HCT116 (cell line): ENCODE data around the gene NPS. TPM values are rescaled to one million over a fixed set of nuclear protein-coding genes. Genes with fewer than 3 reads are reported as not detected.

Experiments
- ATAC-seq: fragments of 200-7000 bp; cut with Tn5 transposase; 2 replicates; pipeline ENCODE4 v1.9.1; 2020; ENCODE audit warnings: mild to moderate bottlenecking, moderate library complexity
- BruUV-seq: library from RNA; stranded (reverse); fragments of 400-500 nt; replicated peaks from 2 replicates; lab custom pipeline; 2021; lab: Mats Ljungman, UMichigan
- CTCF ChIA-PET: fragments of 300-600 bp; sonication (Branson Sonifier 250); formaldehyde crosslinking; loops from one replicate; lab custom pipeline; 2021; ENCODE audit warnings: antibody characterized with exemption; lab: Charles Lee
- POLR2A ChIA-PET: fragments of 300-600, 350-600 bp; sonication (Branson Sonifier 250); formaldehyde crosslinking; loops from one replicate; lab custom pipeline; 2021; ENCODE audit warnings: antibody characterized with exemption; lab: Charles Lee
- RAD21 ChIA-PET, 2 experiments: fragments of 300-600 bp; sonication (Branson Sonifier 250); formaldehyde crosslinking; loops; one replicate each; lab custom pipeline; 2023; ENCODE audit warnings: low total read pairs in 2 of 2; ENCODE audit not compliant: uncharacterized antibody in 2 of 2, unreplicated experiment in 2 of 2, low non-redundant PET in 1 of 2; lab: Charles Lee
- DNase-seq: peaks from one replicate; pipeline ENCODE4 v3.0.0-alpha.2; 2010; ENCODE audit warnings: low read depth, low spot score
- H2AFZ ChIP-seq: fragments of 200-600 bp; shearing (Covaris generic), sonication (generic); 2 replicates; pipeline ENCODE4 v1.6.1; 2017; ENCODE audit warnings: low read depth, mixed run types, mixed read lengths, antibody characterized with exemption, low read length; ENCODE audit not compliant: poor library complexity, severe bottlenecking
- H3K27ac ChIP-seq: 2 replicates; pipeline ENCODE4 v1.5.1; 2012; ENCODE audit warnings: low read depth, low read length
- H3K27me3 ChIP-seq: fragments of 200-600 bp; sonication (generic); 2 replicates; pipeline ENCODE4 v1.6.1; 2016; ENCODE audit warnings: mixed run types, low read length, mixed read lengths; ENCODE audit not compliant: insufficient read depth
- H3K36me3 ChIP-seq, 2 experiments: fragments of 200-500 bp in 1 of 2; fragments of 200-600 bp in 1 of 2; sonication (Bioruptor generic) in 1 of 2; sonication (generic) in 1 of 2; 2 replicates each; pipeline versions ENCODE4 v1.5.1 to v1.6.1; 2014 to 2016; ENCODE audit warnings: low read length in 2 of 2, inconsistent platforms in 1 of 2, mixed read lengths in 1 of 2, mixed run types in 1 of 2; ENCODE audit not compliant: insufficient read depth in 2 of 2, control insufficient read depth in 1 of 2
- H3K4me1 ChIP-seq, 2 experiments: fragments of 200-600 bp in 1 of 2; sonication (generic) in 1 of 2; 2 replicates each; pipeline versions ENCODE4 v1.5.1 to v1.6.1; 2012 to 2017; ENCODE audit warnings: low read length in 2 of 2, inconsistent platforms in 1 of 2, mild to moderate bottlenecking in 1 of 2, mixed read lengths in 1 of 2, mixed run types in 1 of 2, moderate library complexity in 1 of 2; ENCODE audit not compliant: insufficient read depth in 2 of 2, control insufficient read depth in 1 of 2
- H3K4me2 ChIP-seq: fragments of 200-600 bp; sonication (generic); 2 replicates; pipeline ENCODE4 v1.6.1; 2017; ENCODE audit warnings: mixed run types, low read length, mixed read lengths
- H3K4me3 ChIP-seq, 2 experiments: fragments of 200-600 bp in 1 of 2; sonication (generic) in 1 of 2; replicated peaks in 1 of 2; 2 replicates each; pipeline ENCODE4 v1.5.1; 2011 to 2016; ENCODE audit warnings: low read length in 2 of 2, control low read depth in 1 of 2, low read depth in 1 of 2, mild to moderate bottlenecking in 1 of 2, mixed read lengths in 1 of 2, mixed run types in 1 of 2
- H3K79me2 ChIP-seq: fragments of 200-600 bp; sonication (generic); 2 replicates; pipeline ENCODE4 v1.6.1; 2017; ENCODE audit warnings: mild to moderate bottlenecking, mixed run types, low read length, moderate library complexity, mixed read lengths; ENCODE audit not compliant: insufficient read depth
- H3K9ac ChIP-seq: fragments of 200-600 bp; sonication (generic); 2 replicates; pipeline ENCODE4 v1.6.1; 2016; ENCODE audit warnings: low read length, mixed read lengths
- H3K9me2 ChIP-seq: fragments of 200-600 bp; sonication (generic), shearing (Covaris generic); 2 replicates; pipeline ENCODE4 v1.6.1; 2017; ENCODE audit warnings: mixed run types, mild to moderate bottlenecking, moderate library complexity; ENCODE audit not compliant: insufficient read depth
- H3K9me3 ChIP-seq, 2 experiments: fragments of 200-500 bp in 1 of 2; fragments of 200-600 bp in 1 of 2; sonication (Bioruptor generic) in 1 of 2; sonication (generic) in 1 of 2; 2 replicates each; pipeline ENCODE4 v1.6.1; 2014 to 2017; ENCODE audit warnings: low read length in 2 of 2, mixed read lengths in 2 of 2, inconsistent platforms in 1 of 2, low read depth in 1 of 2, mild to moderate bottlenecking in 1 of 2, mixed run types in 1 of 2, moderate library complexity in 1 of 2; ENCODE audit not compliant: control insufficient read depth in 1 of 2, insufficient read depth in 1 of 2
- H4K20me1 ChIP-seq: fragments of 200-600 bp; sonication (generic), shearing (Covaris generic); 2 replicates; pipeline ENCODE4 v1.6.1; 2017; ENCODE audit warnings: mixed run types, mild to moderate bottlenecking, moderate library complexity; ENCODE audit not compliant: insufficient read depth
- CBX3 ChIP-seq: IDR thresholded peaks from 2 replicates; pipeline ENCODE4 v1.6.1; 2012; ENCODE audit warnings: low read depth
- CEBPB ChIP-seq: IDR thresholded peaks from 2 replicates; pipeline ENCODE4 v1.6.1; 2012; ENCODE audit warnings: low read depth
- EGR1 ChIP-seq: IDR thresholded peaks from 2 replicates; pipeline ENCODE4 v1.6.1; 2012; ENCODE audit warnings: low read depth
- ELF1 ChIP-seq: IDR thresholded peaks from 2 replicates; pipeline ENCODE4 v1.6.1; 2012; ENCODE audit warnings: low read depth, borderline replicate concordance
- EZH2 ChIP-seq: fragments of 200-600 bp; sonication (generic); IDR thresholded peaks from 2 replicates; pipeline ENCODE4 v1.6.1; 2017; ENCODE audit warnings: antibody characterized with exemption, mixed run types
- EZH2phosphoT487 ChIP-seq: fragments of 200-600 bp; IDR thresholded peaks from 2 replicates; pipeline ENCODE4 v1.6.1; 2018; ENCODE audit warnings: antibody characterized with exemption, borderline replicate concordance
- JUND ChIP-seq: IDR thresholded peaks from 2 replicates; pipeline ENCODE4 v1.6.1; 2012
- POLR2A ChIP-seq: IDR thresholded peaks from 2 replicates; pipeline ENCODE4 v1.7.0; 2011; ENCODE audit warnings: borderline replicate concordance; ENCODE audit not compliant: insufficient read depth, insufficient read length; ENCODE audit errors: extremely low read depth
- SIN3A ChIP-seq: IDR thresholded peaks from 2 replicates; pipeline ENCODE4 v1.6.1; 2012; ENCODE audit warnings: low read depth
- SP1 ChIP-seq: IDR thresholded peaks from 2 replicates; pipeline ENCODE4 v1.6.1; 2012; ENCODE audit warnings: low read depth
- SRF ChIP-seq: IDR thresholded peaks from 2 replicates; pipeline ENCODE4 v1.6.1; 2012; ENCODE audit warnings: low read depth
- TCF7L2 ChIP-seq: IDR thresholded peaks from 2 replicates; pipeline ENCODE4 v1.7.0; 2011; ENCODE audit warnings: borderline replicate concordance, inconsistent platforms; ENCODE audit not compliant: insufficient read depth, insufficient read length; ENCODE audit errors: extremely low read depth
- YY1 ChIP-seq: IDR thresholded peaks from 2 replicates; pipeline ENCODE4 v1.6.1; 2011; ENCODE audit warnings: low read length, low read depth, moderate library complexity, mild to moderate bottlenecking; ENCODE audit not compliant: insufficient replicate concordance; ENCODE audit errors: extremely low read depth
- ZFX ChIP-seq: fragments of 450-650 bp; IDR thresholded peaks from 2 replicates; pipeline ENCODE4 v1.6.1; 2017
- ZNF274 ChIP-seq: fragments of 200-500 bp; sonication (Bioruptor generic); IDR thresholded peaks from 2 replicates; pipeline ENCODE4 v1.6.1; 2014; ENCODE audit warnings: mild to moderate bottlenecking, low read depth, low read length, inconsistent platforms
- intact Hi-C: fragments of 100-400 bp; cut with micrococcal nuclease; formaldehyde crosslinking; loops from 2 replicates; pipeline ENCODE4 v1.10.0; 2022
- total RNA-seq: library from RNA; stranded (reverse); gene quantifications from one replicate; pipeline ENCODE4 v1.2.1, GENCODE V29; 2021; ENCODE audit not compliant: unreplicated experiment
- TF ChIP-seq, protein P1 (sequence below): IDR thresholded peaks from 2 replicates; pipeline ENCODE4 v1.6.1; 2012; ENCODE audit warnings: low read depth
- TF ChIP-seq, protein P2 (sequence below): IDR thresholded peaks from 2 replicates; pipeline ENCODE4 v1.6.1; 2012
- TF ChIP-seq, protein P3 (sequence below): IDR thresholded peaks from 2 replicates; pipeline ENCODE4 v1.6.1; 2012
- TF ChIP-seq, protein P4 (sequence below): IDR thresholded peaks from 2 replicates; pipeline ENCODE4 v1.6.1; 2011; ENCODE audit warnings: mild to moderate bottlenecking, low read length, moderate library complexity; ENCODE audit not compliant: insufficient replicate concordance; ENCODE audit errors: extremely low read depth
- TF ChIP-seq, protein P5 (sequence below), 3 experiments: fragments of 200-600 bp in 1 of 3; sonication (generic) in 1 of 3; IDR thresholded peaks in 2 of 3; conservative IDR thresholded peaks in 1 of 3; 2 replicates each; pipeline ENCODE4 v1.5.1; 2012 to 2017; ENCODE audit warnings: low read depth in 2 of 3, low read length in 2 of 3, antibody characterized with exemption in 1 of 3, borderline replicate concordance in 1 of 3, control low read depth in 1 of 3, mild to moderate bottlenecking in 1 of 3, mixed read lengths in 1 of 3, mixed run types in 1 of 3, moderate library complexity in 1 of 3; ENCODE audit not compliant: insufficient read depth in 1 of 3

Gene NPS
- total RNA-seq, 1 experiment from 2014 or later, result not detected

DNA sequence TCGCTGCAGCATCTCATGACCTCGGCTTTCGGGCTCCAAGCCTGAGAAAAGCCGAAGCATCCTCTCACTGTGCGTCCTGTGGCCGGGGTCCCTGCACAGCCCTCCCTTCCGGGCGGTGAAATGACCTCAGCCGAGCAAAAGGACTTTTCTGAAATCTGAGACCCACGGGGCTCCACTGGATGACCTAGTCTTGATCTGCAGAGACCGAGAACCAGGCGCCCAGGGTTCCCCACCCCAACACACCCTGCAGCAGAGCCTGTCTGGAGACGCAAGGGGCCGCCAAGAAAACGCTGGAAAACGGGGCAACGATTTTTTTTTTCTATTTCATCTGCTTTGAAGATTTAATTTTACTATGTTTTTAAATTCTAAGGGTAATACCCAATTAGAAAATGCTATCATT, 31.7 kb downstream of the NPS start:
- DNase-seq (no peak), ATAC-seq (no peak)
- Histone ChIP-seq H3K4me2 (no peak overlapping the region), H3K27ac (no peak overlapping the region), H3K4me3 (no peak overlapping the region), H3K36me3 (no peaks in the 10 kb centered on the region), H3K9me2 (no peaks in the 10 kb centered on the region), H3K9me3 (no peaks in the 10 kb centered on the region), H3K27me3 (peaks cover 56% of the 10 kb centered on the region), H3K79me2 (no peaks in the 10 kb centered on the region), H2AFZ (no peak overlapping the region), H3K9ac (no peak overlapping the region), H3K4me1 (no peaks in the 10 kb centered on the region), H4K20me1 (no peaks in the 10 kb centered on the region)
- BruUV-seq, result no TSS peak
- RAD21 ChIA-PET, result no interaction called here
- CTCF ChIA-PET, result interaction anchor here (1.4 kb wide), 1 partner anchor 274 kb away, joined by 3 read pairs; no protein-coding TSS in a partner anchor
- POLR2A ChIA-PET, result no interaction called here
- intact Hi-C loops, result no loop called here
- TF ChIP-seq, protein P1, sequence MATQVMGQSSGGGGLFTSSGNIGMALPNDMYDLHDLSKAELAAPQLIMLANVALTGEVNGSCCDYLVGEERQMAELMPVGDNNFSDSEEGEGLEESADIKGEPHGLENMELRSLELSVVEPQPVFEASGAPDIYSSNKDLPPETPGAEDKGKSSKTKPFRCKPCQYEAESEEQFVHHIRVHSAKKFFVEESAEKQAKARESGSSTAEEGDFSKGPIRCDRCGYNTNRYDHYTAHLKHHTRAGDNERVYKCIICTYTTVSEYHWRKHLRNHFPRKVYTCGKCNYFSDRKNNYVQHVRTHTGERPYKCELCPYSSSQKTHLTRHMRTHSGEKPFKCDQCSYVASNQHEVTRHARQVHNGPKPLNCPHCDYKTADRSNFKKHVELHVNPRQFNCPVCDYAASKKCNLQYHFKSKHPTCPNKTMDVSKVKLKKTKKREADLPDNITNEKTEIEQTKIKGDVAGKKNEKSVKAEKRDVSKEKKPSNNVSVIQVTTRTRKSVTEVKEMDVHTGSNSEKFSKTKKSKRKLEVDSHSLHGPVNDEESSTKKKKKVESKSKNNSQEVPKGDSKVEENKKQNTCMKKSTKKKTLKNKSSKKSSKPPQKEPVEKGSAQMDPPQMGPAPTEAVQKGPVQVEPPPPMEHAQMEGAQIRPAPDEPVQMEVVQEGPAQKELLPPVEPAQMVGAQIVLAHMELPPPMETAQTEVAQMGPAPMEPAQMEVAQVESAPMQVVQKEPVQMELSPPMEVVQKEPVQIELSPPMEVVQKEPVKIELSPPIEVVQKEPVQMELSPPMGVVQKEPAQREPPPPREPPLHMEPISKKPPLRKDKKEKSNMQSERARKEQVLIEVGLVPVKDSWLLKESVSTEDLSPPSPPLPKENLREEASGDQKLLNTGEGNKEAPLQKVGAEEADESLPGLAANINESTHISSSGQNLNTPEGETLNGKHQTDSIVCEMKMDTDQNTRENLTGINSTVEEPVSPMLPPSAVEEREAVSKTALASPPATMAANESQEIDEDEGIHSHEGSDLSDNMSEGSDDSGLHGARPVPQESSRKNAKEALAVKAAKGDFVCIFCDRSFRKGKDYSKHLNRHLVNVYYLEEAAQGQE, result no peak
- no peak for TF ChIP-seq ZNF274
- TF ChIP-seq CEBPB, result no peak
- TF ChIP-seq EZH2, result no peak
- no peak for TF ChIP-seq EGR1
- TF ChIP-seq, protein P2, sequence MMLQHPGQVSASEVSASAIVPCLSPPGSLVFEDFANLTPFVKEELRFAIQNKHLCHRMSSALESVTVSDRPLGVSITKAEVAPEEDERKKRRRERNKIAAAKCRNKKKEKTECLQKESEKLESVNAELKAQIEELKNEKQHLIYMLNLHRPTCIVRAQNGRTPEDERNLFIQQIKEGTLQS, result no peak
- TF ChIP-seq JUND, result no peak
- TF ChIP-seq YY1, result no peak
- no peak for TF ChIP-seq SP1
- no peak for TF ChIP-seq POLR2A
- no peak for TF ChIP-seq ZFX
- TF ChIP-seq, protein P3, sequence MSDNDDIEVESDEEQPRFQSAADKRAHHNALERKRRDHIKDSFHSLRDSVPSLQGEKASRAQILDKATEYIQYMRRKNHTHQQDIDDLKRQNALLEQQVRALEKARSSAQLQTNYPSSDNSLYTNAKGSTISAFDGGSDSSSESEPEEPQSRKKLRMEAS, result no peak
- TF ChIP-seq, protein P4, sequence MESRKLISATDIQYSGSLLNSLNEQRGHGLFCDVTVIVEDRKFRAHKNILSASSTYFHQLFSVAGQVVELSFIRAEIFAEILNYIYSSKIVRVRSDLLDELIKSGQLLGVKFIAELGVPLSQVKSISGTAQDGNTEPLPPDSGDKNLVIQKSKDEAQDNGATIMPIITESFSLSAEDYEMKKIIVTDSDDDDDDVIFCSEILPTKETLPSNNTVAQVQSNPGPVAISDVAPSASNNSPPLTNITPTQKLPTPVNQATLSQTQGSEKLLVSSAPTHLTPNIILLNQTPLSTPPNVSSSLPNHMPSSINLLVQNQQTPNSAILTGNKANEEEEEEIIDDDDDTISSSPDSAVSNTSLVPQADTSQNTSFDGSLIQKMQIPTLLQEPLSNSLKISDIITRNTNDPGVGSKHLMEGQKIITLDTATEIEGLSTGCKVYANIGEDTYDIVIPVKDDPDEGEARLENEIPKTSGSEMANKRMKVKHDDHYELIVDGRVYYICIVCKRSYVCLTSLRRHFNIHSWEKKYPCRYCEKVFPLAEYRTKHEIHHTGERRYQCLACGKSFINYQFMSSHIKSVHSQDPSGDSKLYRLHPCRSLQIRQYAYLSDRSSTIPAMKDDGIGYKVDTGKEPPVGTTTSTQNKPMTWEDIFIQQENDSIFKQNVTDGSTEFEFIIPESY, result no peak
- no peak for TF ChIP-seq SIN3A
- TF ChIP-seq SRF, result no peak
- TF ChIP-seq ELF1, result no peak
- TF ChIP-seq, protein P5, sequence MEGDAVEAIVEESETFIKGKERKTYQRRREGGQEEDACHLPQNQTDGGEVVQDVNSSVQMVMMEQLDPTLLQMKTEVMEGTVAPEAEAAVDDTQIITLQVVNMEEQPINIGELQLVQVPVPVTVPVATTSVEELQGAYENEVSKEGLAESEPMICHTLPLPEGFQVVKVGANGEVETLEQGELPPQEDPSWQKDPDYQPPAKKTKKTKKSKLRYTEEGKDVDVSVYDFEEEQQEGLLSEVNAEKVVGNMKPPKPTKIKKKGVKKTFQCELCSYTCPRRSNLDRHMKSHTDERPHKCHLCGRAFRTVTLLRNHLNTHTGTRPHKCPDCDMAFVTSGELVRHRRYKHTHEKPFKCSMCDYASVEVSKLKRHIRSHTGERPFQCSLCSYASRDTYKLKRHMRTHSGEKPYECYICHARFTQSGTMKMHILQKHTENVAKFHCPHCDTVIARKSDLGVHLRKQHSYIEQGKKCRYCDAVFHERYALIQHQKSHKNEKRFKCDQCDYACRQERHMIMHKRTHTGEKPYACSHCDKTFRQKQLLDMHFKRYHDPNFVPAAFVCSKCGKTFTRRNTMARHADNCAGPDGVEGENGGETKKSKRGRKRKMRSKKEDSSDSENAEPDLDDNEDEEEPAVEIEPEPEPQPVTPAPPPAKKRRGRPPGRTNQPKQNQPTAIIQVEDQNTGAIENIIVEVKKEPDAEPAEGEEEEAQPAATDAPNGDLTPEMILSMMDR (IDR thresholded peaks at IDR 0.05 in 2 of 3, conservative IDR thresholded peaks at IDR 0.05 in 1 of 3; ENCODE audit: borderline replicate concordance in 1 of 3, insufficient read depth in 1 of 3, low read depth in 2 of 3, low read length in 2 of 3), result no peak
- no peak for TF ChIP-seq CBX3
- TF ChIP-seq TCF7L2, result no peak
- TF ChIP-seq EZH2phosphoT487, result no peak
